Measurements from ENCODE around the gene PACSIN1.

GRCh38 chr6:34553146-34553545 is 87.3 kb downstream of the PACSIN1 start:
- no peak for TF ChIP-seq CTCF (conservative IDR thresholded peaks at IDR 0.05; ENCODE audit: low read depth, low read length)
- no peak for TF ChIP-seq RFX5 (IDR thresholded peaks at IDR 0.05; ENCODE audit: low read depth, low read length)
- TF ChIP-seq BHLHE40 (IDR thresholded peaks at IDR 0.05; ENCODE audit: low read depth, low read length), result no peak
- no peak for TF ChIP-seq CEBPB (IDR thresholded peaks at IDR 0.05; ENCODE audit: low read depth, low read length)
- TF ChIP-seq RAD21 (IDR thresholded peaks at IDR 0.05; ENCODE audit: low read length), result no peak
